ENCODE measurements around the gene MTHFSD.

The MTHFSD gene

DNA sequence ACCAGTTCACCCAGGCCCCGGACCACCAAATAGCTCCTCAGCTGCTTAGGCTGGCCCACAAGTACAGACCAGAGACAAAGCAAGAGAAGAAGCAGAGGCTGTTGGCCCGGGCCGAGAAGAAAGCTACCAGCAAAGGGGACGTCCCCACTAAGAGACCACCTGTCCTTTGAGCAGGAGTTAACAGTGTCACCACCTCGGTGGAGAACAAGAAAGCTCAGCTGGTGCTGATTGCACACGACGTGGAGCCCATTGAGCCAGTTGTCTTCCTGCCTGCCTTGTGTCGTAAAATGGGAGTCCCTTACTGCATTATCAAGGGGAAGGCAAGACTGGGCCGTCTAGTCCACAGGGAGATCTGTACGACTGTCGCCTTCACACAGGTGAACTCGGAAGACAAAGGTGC lies 29.3 kb downstream of the MTHFSD start:
- DNase-seq: no peak

DNA sequence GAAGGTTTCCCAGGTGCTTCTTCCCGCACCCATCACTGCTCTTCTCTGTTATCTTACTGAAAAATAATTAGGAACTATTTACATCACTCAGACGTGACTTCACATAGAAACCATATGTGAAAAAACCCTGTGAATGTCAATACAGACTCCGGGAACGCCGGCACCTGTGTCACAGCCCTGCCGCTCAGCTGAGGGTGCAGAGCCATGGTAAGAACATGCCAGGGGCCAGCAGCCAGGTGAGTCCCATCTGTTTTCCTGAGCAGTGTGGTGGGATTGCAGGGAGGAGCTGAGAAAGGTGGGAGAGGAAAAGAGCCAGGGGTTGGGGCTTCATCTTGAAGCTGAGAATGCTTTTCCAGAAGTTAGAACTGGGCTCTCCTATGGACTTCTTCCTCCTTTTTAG lies 31.0 kb downstream of the MTHFSD start:
- no peak for DNase-seq

GRCh38 chr16:86523166-86523740 lies 31.8 kb downstream of the MTHFSD start:
- no peak for DNase-seq

DNA sequence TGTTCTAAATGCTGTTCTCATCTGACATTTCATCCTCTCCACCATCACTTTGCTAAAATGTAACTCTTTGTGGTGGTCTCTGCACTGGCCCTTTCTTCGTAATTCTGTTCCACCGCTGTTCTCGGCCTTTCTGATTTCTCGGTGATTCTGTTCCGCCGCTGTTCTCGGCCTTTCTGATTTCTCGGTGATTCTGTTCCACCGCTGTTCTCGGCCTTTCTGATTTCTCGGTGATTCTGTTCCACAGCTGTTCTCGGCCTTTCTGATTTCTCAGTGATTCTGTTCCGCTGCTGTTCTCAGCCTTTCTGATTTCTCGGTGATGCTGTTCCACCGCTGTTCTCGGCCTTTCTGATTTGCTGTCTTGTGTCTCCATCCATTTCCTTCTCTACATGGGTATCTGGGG lies 32.4 kb downstream of the MTHFSD start:
- no peak for DNase-seq

DNA sequence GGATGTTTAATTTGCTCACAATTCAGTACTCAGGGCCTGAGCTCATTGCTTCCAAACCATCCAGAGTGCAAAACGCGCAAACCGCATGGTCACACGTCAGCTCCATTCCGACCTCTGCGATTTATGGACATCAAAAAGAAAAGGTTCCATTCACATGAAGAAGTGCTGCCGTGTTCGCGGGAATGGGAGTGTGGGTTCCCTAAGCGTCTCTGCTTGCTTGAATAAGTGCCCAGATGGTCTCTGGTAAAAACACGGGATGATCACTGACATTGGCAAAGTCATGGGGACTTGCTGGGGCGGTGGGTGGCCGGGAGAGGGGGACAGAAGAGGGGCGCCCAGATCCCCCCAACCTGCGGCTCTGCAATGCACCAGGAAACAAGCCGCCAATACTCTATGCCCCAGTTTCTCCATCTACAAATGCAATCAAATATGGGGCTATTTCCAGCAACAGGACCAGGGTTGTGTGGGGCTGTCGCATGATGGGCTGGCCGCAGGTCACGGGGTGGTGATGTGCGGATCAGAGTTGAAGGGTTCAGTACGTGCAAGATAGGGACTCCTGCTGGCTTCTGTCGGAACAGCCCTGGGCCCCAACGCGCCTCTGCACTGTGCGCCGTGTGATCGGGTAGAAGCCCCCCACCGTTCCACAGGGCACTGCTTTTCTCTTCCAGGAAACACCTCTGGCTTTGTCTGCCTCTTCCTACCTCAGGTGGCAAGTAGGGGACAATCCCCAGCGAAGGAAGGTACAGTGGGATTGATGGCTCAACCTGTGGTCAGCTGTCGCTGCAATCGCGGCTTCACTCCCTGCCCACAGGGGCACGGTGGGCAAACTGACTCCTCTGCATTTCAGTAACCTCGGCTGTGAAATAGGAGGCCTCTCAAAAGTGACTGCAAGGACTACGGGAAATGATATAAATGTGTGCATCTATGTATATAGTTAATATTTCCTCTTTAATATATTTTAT lies 33.5 kb downstream of the MTHFSD start:
- no peak for DNase-seq

GRCh38 chr16:86520317-86521210 lies 34.5 kb downstream of the MTHFSD start:
- DNase-seq: no peak

DNA sequence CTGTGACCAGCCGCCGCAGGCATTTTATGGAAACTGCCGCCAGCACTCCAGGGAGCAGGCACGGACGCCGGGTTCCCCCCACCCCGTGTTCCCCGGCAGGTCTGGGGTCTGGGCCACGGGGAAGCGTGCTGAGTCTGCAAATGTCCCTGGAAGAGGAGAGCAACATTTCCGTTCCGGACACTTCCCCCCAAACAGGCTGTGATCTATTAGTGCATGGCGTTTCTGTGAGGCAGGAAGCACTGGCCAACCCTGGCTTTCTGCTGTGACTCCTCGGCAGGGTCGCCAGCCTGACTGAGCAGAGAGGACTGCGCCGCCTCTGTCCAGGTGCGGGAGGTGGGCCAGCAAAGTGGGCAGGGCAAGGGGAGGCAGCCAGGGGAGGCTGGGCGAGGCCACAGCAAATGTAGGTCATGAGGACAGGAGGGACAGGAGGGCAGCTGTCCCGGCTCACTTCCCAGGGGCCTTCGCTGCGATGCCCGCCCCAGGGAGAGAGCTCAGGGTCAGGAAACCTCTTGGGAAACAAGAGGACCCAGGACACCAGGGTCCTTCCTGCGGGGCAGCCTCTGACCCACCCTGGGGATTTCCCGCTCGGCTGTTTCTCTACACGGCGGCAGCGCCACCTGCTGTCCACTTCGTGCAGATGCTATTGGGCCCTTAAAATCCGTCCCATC lies 35.3 kb downstream of the MTHFSD start:
- peak in 3 of 5 donors; percentile 27 to 39 (median 36) for DNase-seq

GRCh38 chr16:86519007-86519648 lies 35.9 kb downstream of the MTHFSD start:
- DNase-seq: no peak

DNA sequence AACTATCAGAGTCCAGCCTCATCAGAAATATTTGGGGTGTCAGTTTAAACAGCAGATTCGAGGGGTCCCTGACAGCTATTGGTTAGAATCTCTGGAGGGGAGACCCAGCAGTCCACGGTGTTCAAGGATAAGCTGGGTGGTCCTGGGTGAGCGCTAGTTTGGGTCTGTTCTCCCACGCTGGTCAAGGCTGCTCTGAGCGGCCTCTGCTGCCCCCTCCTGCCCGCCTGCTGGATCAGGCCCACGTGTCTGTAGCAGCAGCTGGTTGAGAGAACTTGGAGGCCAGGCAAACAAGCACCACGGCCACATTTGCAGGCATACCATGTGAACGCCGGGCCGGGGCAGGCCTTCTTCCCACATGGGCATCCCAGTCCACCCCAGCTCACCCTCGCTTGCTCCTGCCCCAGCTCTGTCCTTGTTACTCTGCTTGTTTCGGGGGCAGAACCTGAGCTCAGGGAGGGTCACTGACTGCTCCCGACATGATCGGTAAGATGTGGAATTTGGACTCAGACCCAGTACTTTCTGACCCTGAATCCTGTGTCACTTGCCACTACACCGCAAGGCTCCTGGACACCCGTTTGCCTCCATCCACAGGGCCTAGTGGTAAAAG lies 37.3 kb downstream of the MTHFSD start:
- DNase-seq: no peak

GRCh38 chr16:86517033-86517432 lies 38.0 kb downstream of the MTHFSD start:
- no peak for DNase-seq

DNA sequence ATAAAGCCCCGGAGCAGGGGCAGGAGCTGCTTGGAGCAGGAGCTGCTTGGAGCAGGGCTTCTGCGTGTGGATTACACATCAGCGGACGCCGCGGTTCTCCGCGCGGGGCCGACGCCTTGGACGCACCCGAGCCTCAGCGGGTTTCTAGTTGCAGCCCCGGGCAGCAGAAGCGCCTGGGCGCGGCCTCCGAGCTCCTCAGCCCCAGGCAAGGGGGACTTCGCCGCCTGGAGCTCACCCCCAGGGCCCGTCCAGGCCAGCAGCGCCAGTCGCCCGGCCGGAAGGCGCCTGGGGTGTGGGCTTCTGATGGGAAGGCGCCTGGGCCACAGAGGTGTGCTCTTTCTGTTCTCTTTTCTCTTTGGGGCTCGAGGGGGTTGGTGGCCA lies 38.4 kb downstream of the MTHFSD start:
- DNase-seq: no peak

DNA sequence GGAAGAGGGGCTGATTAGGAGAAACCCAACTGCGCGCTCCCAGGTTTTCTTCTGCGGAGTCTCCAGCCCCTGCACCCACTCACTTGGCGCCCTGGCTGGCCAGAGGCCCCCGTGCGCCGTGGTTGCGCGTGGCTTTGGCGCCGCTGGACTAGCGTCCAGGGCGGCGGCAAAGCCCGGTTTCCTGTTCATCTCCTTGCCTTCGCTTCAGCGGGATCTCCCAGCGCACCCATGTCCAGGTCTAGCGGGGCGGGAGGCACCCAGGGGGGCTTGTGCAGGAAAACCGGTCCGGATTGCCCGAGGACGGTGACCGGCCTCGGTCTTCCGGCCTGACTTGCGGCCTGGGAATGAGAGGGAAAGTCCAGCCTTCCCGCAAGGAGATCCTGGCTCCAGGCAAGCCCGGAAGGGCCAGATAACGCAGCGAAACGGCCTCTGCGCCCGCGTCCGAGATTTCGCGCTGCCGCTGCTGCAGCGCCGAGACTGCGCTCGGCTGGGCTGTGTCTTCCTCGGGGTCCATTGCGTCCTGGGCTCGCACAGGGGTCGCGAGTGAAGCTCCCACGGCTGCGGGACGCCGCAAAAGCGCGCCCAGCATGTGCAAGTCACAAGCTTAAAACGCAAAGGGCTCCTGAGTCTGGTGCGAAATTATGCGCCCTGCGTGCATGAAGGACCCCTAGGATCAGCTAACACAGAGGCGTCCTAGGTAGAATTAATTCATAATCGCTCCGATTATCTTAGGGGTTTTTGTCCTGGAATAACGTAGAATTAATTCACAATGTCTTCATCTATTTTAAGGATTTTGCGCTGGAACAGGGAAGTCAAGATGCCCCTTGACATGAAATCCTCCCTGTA lies 39.0 kb downstream of the MTHFSD start:
- DNase-seq: no peak

GRCh38 chr16:86515413-86515776 lies 39.6 kb downstream of the MTHFSD start:
- DNase-seq: no peak

DNA sequence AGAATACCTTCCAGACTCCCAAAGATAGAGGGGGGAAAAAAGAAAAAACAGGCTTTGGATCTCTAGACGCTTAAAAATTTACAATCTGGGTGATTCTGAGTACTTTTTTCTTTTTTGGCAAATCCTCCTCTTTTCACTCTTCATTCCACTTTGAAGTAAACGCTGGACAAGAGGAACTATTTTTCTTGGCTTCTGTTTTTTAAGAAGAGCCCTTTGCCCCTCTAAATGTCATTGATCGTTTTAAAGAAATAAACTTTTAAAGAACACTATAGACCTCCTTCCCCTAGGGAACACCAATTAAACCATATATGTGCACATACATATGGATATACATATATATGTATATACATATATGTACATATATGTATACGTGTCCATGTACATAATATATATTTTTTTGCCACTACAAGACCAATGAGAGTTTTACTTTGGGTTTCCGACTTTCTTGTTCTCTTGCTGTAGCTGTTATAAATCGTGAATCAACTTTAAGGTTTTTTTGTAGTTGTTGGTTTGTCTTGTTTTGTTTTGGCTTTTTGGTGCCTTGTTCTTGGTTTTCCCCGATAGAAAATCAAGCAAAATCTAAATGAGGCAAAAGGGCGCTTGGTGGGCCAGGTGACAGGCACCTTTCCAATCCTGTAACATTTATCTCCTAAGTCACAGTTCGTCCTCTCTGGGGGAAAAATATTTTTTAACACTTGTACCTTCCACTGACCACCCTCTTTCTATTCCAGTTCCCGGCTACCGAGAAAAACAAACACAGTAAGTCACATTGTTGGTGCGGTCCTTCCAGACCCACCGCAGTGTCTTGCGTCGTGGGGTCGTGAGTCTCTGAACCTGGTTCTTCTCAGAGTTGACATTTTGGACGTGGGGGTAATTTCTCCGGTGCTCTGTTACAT lies 40.3 kb downstream of the MTHFSD start:
- DNase-seq: no peak

DNA sequence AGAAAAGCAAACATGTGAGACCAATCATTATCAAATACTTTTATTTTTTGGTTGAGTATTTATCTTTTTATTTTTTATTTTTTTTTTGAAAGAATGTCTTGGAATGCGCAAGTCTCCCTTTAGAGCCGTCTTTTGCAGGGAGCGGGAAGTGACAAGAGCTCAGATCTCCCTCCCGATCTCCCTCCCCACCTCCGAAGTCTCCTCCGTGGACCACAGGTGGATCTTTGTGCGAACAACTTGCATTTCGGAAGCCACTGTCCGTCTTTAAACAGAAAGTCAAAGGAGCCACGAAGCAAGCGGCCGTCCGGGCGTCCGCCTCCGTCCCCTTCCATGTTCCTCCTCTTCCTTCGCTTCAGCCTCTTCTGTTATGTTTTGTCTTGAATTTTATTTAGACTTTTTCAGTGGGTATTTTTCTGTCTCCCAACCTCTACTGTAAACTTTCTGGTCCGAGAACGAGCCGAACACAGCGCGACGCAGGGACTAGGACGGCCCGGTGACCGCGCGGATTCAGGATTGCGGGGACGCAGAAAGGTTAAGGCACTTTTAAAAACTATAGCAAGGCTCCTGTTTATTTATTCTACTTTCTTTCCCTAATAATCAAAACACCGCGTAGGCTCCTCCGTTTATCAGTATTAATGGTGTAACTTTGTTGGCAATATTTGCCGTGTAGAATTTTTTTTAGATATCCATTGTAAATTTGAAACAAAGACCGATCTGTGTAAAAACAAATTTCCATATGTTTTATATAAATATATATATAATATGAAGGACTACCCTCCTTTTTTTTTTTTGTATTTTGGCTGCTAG lies 41.4 kb downstream of the MTHFSD start:
- DNase-seq: no peak

DNA sequence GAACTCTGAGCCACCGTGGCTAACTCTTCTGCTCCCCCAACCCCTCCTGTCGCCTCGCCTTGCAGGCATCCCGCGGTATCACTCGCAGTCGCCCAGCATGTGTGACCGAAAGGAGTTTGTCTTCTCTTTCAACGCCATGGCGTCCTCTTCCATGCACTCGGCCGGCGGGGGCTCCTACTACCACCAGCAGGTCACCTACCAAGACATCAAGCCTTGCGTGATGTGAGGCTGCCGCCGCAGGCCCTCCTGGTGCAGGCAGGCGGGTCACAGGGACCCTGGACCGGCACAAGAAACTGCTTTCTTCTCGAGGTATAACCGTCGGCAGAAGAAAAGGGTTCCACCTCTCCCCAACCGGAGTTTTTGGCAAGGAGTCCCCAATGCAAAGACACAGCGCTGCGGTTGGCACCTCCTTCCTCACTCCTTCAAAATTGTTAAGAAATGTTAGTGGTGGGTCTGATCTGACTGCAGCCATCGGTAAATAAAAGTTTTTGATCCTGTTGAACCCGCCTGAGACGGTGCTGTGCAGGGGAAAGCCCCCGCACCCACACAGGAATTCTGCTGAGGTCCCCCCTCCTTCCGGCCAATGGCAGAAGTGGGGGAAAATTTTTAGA lies 42.1 kb downstream of the MTHFSD start:
- no peak for DNase-seq

- DNase-seq: no peak
Observed at GRCh38 chr16:86512301-86512859, 42.7 kb downstream of the MTHFSD start.

Data from T-helper 1 cell (primary cell).